ENCODE data around the gene LRP1B. TPM values are rescaled to one million over a fixed set of nuclear protein-coding genes. Genes with fewer than 3 reads are reported as not detected.

The LRP1B gene
- total RNA-seq, 1 experiment from 2014 or later = 0.17 TPM

GRCh38 chr2:141728886-141729285, 401.9 kb downstream of the LRP1B start:
- no peaks in the 10 kb centered on the region for H3K36me3 ChIP-seq (replicated peaks; ENCODE audit: control insufficient read depth, insufficient read depth, low read length)
- H3K27me3 ChIP-seq (ENCODE audit: control insufficient read depth, insufficient read depth, low read length) = no peaks in the 10 kb centered on the region
- no peak for DNase-seq
- no peak overlapping the region for H3K4me3 ChIP-seq (ENCODE audit: insufficient read depth, low read depth, low read length)

GRCh38 chr2:141728142-141728541, 402.7 kb downstream of the LRP1B start:
- Histone ChIP-seq H3K4me3 (ENCODE audit: insufficient read depth, low read depth, low read length) (no peak overlapping the region), H3K27me3 (ENCODE audit: control insufficient read depth, insufficient read depth, low read length) (no peaks in the 10 kb centered on the region), H3K36me3 (replicated peaks; ENCODE audit: control insufficient read depth, insufficient read depth, low read length) (no peaks in the 10 kb centered on the region)
- DNase-seq = no peak

DNA sequence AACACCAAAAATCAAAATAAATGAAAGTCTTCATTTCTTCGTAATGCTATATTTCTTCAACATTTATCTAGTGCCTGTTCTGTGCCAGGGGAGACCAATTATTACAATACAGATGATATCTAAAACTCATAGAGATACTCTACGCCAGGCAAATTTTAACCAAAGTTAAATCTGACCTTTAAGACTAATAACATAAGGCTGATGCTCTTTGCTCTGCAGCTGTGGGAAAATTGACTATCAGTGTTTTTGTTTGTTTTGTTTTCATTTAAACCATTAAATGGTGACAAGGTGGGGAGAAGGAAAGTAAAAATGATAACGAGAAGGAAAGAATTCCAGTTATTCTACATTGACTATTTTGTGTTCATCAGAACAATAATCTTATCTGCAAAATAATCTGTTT, 406.4 kb downstream of the LRP1B start:
- H3K27me3 ChIP-seq (ENCODE audit: control insufficient read depth, insufficient read depth, low read length) = no peaks in the 10 kb centered on the region

GRCh38 chr2:141723814-141724213, 407.0 kb downstream of the LRP1B start:
- Histone ChIP-seq H3K27me3 (ENCODE audit: control insufficient read depth, insufficient read depth, low read length) (no peaks in the 10 kb centered on the region), H3K36me3 (replicated peaks; ENCODE audit: control insufficient read depth, insufficient read depth, low read length) (no peaks in the 10 kb centered on the region), H3K4me3 (ENCODE audit: insufficient read depth, low read depth, low read length) (no peak overlapping the region)
- DNase-seq = no peak

More for the DNA sequence above, 406.4 kb downstream of the LRP1B start:
- no peak overlapping the region for H3K4me3 ChIP-seq (ENCODE audit: insufficient read depth, low read depth, low read length)
- DNase-seq = no peak
- H3K36me3 ChIP-seq (replicated peaks; ENCODE audit: control insufficient read depth, insufficient read depth, low read length) = no peaks in the 10 kb centered on the region

DNA sequence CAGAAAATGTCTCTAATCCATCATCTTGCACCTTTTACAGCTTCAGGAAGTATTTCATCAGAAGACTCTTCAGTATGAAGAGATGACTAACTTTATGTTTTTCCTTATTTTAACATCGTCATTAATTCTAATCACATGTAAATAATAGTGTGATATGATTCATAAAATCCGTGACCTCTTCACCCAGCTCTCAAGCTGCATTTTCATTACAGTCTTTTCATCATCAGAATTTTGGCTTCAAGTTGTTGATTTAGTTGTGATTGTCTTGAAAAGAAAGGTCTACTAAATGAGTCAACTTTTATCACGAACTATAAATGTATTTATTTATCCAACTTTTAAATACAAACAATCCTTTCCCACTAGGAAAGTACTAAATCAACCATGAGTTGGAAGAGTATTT, 410.3 kb downstream of the LRP1B start:
- Histone ChIP-seq H3K36me3 (replicated peaks; ENCODE audit: control insufficient read depth, insufficient read depth, low read length) (no peaks in the 10 kb centered on the region), H3K27me3 (ENCODE audit: control insufficient read depth, insufficient read depth, low read length) (no peaks in the 10 kb centered on the region), H3K4me3 (ENCODE audit: insufficient read depth, low read depth, low read length) (no peak overlapping the region)
- DNase-seq = no peak

GRCh38 chr2:141714496-141714895, 416.3 kb downstream of the LRP1B start:
- no peaks in the 10 kb centered on the region for H3K36me3 ChIP-seq (replicated peaks; ENCODE audit: control insufficient read depth, insufficient read depth, low read length)
- no peak for DNase-seq
- H3K27me3 ChIP-seq (ENCODE audit: control insufficient read depth, insufficient read depth, low read length) = no peaks in the 10 kb centered on the region
- H3K4me3 ChIP-seq (ENCODE audit: insufficient read depth, low read depth, low read length) = no peak overlapping the region

GRCh38 chr2:141711627-141712026, 419.2 kb downstream of the LRP1B start:
- no peak overlapping the region for H3K4me3 ChIP-seq (ENCODE audit: insufficient read depth, low read depth, low read length)
- no peaks in the 10 kb centered on the region for H3K27me3 ChIP-seq (ENCODE audit: control insufficient read depth, insufficient read depth, low read length)
- no peaks in the 10 kb centered on the region for H3K36me3 ChIP-seq (replicated peaks; ENCODE audit: control insufficient read depth, insufficient read depth, low read length)
- no peak for DNase-seq

DNA sequence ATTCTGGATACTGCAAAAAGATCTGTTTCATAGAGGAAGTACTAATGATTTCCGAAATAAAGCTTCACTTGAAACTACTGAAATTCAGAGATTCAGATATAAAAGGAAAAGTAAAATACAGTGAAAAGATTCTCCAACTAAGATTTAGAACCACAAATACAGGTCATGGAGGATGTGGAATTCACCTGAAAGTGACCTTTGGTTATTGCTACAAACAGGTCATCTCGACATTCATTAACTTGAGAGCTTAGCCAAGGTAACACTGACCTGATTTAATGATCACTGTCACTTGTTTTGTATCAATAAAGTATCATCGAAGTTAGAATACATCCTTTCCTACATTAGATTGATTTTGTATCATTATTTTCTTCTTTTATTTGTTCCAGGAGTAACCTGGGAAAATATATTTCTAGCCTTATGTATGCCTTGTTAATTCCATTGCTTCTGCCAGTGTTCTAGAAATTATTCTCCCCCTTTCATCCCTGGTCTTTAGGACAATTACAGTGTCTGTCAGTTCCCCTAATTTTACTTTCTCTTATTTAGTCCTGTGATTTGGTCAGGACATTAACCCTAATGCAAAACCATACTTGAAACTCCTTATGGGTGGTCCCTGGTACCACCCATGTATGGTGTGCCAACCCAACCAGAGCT, 420.1 kb downstream of the LRP1B start:
- Histone ChIP-seq H3K27me3 (ENCODE audit: control insufficient read depth, insufficient read depth, low read length) (no peaks in the 10 kb centered on the region), H3K36me3 (replicated peaks; ENCODE audit: control insufficient read depth, insufficient read depth, low read length) (no peaks in the 10 kb centered on the region), H3K4me3 (ENCODE audit: insufficient read depth, low read depth, low read length) (no peak overlapping the region)
- DNase-seq = no peak

- no peak for DNase-seq
- Histone ChIP-seq H3K4me3 (ENCODE audit: insufficient read depth, low read depth, low read length) (no peak overlapping the region), H3K36me3 (replicated peaks; ENCODE audit: control insufficient read depth, insufficient read depth, low read length) (no peaks in the 10 kb centered on the region), H3K27me3 (ENCODE audit: control insufficient read depth, insufficient read depth, low read length) (no peaks in the 10 kb centered on the region)
Observed at GRCh38 chr2:141709756-141710155, 421.1 kb downstream of the LRP1B start.

DNA sequence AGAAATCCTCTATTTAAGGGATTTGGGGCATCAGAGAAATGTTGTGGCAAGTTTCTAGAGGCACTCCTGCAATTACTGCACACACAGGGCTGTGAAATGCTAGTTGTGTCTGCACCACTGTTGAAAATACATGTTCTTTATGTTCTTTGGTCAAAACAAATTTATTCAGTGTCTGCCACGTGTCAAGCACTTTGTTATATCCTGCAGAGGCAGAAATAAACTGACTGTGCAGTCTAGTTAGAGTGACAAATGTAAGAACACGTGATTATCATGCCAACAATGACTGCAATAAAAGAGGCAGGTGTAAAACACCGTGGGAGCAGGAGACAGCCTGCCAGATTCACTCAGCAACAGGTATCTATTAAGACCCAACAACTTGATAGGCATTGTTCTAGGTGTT, 423.3 kb downstream of the LRP1B start:
- Histone ChIP-seq H3K4me3 (ENCODE audit: insufficient read depth, low read depth, low read length) (no peak overlapping the region), H3K36me3 (replicated peaks; ENCODE audit: control insufficient read depth, insufficient read depth, low read length) (no peaks in the 10 kb centered on the region), H3K27me3 (ENCODE audit: control insufficient read depth, insufficient read depth, low read length) (no peaks in the 10 kb centered on the region)
- no peak for DNase-seq

DNA sequence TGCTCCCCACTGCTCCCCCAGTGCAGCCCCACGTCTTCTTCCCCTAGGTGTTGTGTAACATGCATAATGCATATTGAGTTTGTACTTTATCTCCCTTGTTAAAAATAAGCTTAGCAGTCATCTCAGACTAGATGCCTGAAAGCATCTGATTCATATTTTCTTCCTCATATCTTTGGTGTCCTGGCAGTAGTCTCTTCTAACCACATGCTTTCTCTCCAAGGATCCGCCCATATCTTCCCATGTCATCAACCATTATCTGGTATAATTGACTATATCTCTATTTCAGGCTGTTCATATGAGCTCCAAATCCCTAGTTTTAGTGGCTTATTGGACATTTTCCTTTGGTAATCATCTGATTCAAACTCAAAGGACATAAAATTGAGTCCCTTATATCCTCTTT, 426.3 kb downstream of the LRP1B start:
- Histone ChIP-seq H3K36me3 (replicated peaks; ENCODE audit: control insufficient read depth, insufficient read depth, low read length) (no peaks in the 10 kb centered on the region), H3K27me3 (ENCODE audit: control insufficient read depth, insufficient read depth, low read length) (no peaks in the 10 kb centered on the region), H3K4me3 (ENCODE audit: insufficient read depth, low read depth, low read length) (no peak overlapping the region)
- DNase-seq = no peak

GRCh38 chr2:141703501-141703900, 427.3 kb downstream of the LRP1B start:
- no peak for DNase-seq
- Histone ChIP-seq H3K36me3 (replicated peaks; ENCODE audit: control insufficient read depth, insufficient read depth, low read length) (no peaks in the 10 kb centered on the region), H3K4me3 (ENCODE audit: insufficient read depth, low read depth, low read length) (no peak overlapping the region), H3K27me3 (ENCODE audit: control insufficient read depth, insufficient read depth, low read length) (no peaks in the 10 kb centered on the region)

GRCh38 chr2:141701618-141702017, 429.2 kb downstream of the LRP1B start:
- no peak for DNase-seq
- no peak overlapping the region for H3K4me3 ChIP-seq (ENCODE audit: insufficient read depth, low read depth, low read length)
- no peaks in the 10 kb centered on the region for H3K27me3 ChIP-seq (ENCODE audit: control insufficient read depth, insufficient read depth, low read length)
- H3K36me3 ChIP-seq (replicated peaks; ENCODE audit: control insufficient read depth, insufficient read depth, low read length) = no peaks in the 10 kb centered on the region

GRCh38 chr2:141699573-141699972, 431.2 kb downstream of the LRP1B start:
- no peak for DNase-seq
- Histone ChIP-seq H3K36me3 (replicated peaks; ENCODE audit: control insufficient read depth, insufficient read depth, low read length) (no peaks in the 10 kb centered on the region), H3K4me3 (ENCODE audit: insufficient read depth, low read depth, low read length) (no peak overlapping the region), H3K27me3 (ENCODE audit: control insufficient read depth, insufficient read depth, low read length) (no peaks in the 10 kb centered on the region)

DNA sequence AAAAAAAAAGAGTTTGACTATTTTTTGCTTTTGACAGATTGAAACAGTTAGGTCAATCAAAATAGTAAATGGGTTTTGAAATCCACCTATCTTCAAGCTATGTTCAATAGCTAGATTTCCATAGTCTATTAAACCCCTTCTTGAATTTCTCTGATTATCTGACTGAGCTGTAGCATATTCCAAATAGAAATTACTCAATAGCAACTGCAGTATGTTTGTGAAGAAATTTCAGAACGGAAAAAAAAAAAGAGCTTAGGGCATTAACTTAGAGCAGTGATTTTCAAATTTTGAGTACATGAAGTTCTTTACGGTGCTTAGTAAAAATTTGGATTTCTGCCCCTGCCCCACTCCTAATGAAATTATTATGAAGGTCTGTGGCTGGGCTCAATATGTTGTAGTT, 432.3 kb downstream of the LRP1B start:
- Histone ChIP-seq H3K4me3 (ENCODE audit: insufficient read depth, low read depth, low read length) (no peak overlapping the region), H3K36me3 (replicated peaks; ENCODE audit: control insufficient read depth, insufficient read depth, low read length) (no peaks in the 10 kb centered on the region), H3K27me3 (ENCODE audit: control insufficient read depth, insufficient read depth, low read length) (no peaks in the 10 kb centered on the region)
- no peak for DNase-seq

GRCh38 chr2:141697035-141697434, 433.8 kb downstream of the LRP1B start:
- H3K27me3 ChIP-seq (ENCODE audit: control insufficient read depth, insufficient read depth, low read length) = no peaks in the 10 kb centered on the region
- H3K36me3 ChIP-seq (replicated peaks; ENCODE audit: control insufficient read depth, insufficient read depth, low read length) = no peaks in the 10 kb centered on the region
- DNase-seq = no peak
- no peak overlapping the region for H3K4me3 ChIP-seq (ENCODE audit: insufficient read depth, low read depth, low read length)

Measured in H7 (cell line).